ENCODE results near the gene IKZF5.

GRCh38 chr10:123007558-123008354 is 839 bp downstream of the IKZF5 start:
- TF ChIP-seq IKZF3 (tag by site-specific recombination; IDR thresholded peaks at IDR 0.05) (no peak), ZNF624 (tag by site-specific recombination; IDR thresholded peaks at IDR 0.05) (no peak), ZBTB11 (tag by site-specific recombination; conservative IDR thresholded peaks at IDR 0.05; ENCODE audit: low read depth) (no peak), TSHZ1 (tag by site-specific recombination; IDR thresholded peaks at IDR 0.05; ENCODE audit: borderline replicate concordance) (no peak), CTCF (tag by site-specific recombination; IDR thresholded peaks at IDR 0.05) (no peak), ZNF274 (IDR thresholded peaks at IDR 0.05; ENCODE audit: low read length) (no peak), ZNF274 (tag by site-specific recombination; IDR thresholded peaks at IDR 0.05; ENCODE audit: borderline replicate concordance) (no peak), YY1 (tag by site-specific recombination; IDR thresholded peaks at IDR 0.05) (no peak), ZNF121 (tag by site-specific recombination; IDR thresholded peaks at IDR 0.05) (no peak), ZNF169 (tag by site-specific recombination; IDR thresholded peaks at IDR 0.05) (no peak), ZNF571 (tag by site-specific recombination; IDR thresholded peaks at IDR 0.05) (no peak), ZNF704 (tag by site-specific recombination; IDR thresholded peaks at IDR 0.05) (no peak), ZNF558 (tag by site-specific recombination; IDR thresholded peaks at IDR 0.05) (no peak), ZBTB8A (tag by site-specific recombination; IDR thresholded peaks at IDR 0.05) (no peak)

Data from HEK293 (cell line).